Glutamatergic neuron (in vitro differentiated cells): Measurements from ENCODE around the gene NTRK2. TPM values are rescaled to one million over a fixed set of nuclear protein-coding genes. Genes with fewer than 3 reads are reported as not detected.

Source experiments
- DNase-seq: peaks from one replicate; pipeline ENCODE4 v3.0.0; 2022
- H3K27ac Mint-ChIP-seq: one replicate; pipeline ENCODE4 v1.8.0; 2020; ENCODE audit warnings: mild to moderate bottlenecking, mixed read lengths, inconsistent platforms; ENCODE audit not compliant: unreplicated experiment
- H3K27me3 Mint-ChIP-seq: one replicate; pipeline ENCODE4 v1.8.0; 2020; ENCODE audit warnings: mild to moderate bottlenecking, moderate library complexity, mixed read lengths, inconsistent platforms; ENCODE audit not compliant: unreplicated experiment
- H3K36me3 Mint-ChIP-seq: one replicate; pipeline ENCODE4 v1.8.0; 2020; ENCODE audit warnings: mild to moderate bottlenecking, mixed read lengths, inconsistent platforms; ENCODE audit not compliant: unreplicated experiment
- H3K4me1 Mint-ChIP-seq: one replicate; pipeline ENCODE4 v1.8.0; 2020; ENCODE audit warnings: mild to moderate bottlenecking, low read depth, mixed read lengths, inconsistent platforms; ENCODE audit not compliant: unreplicated experiment
- H3K4me3 Mint-ChIP-seq: one replicate; pipeline ENCODE4 v1.8.0; 2020; ENCODE audit warnings: mild to moderate bottlenecking, mixed read lengths, inconsistent platforms; ENCODE audit not compliant: unreplicated experiment
- H3K9me3 Mint-ChIP-seq: one replicate; pipeline ENCODE4 v1.8.0; 2020; ENCODE audit warnings: mild to moderate bottlenecking, moderate library complexity, mixed read lengths, inconsistent platforms; ENCODE audit not compliant: unreplicated experiment
- total RNA-seq: library from RNA; stranded (reverse); fragmentation: NEBNext Ultra II Directional; extraction: Animal tissue kit (Norgen Biotek cat#: 25700); gene quantifications from one replicate; pipeline ENCODE4 v1.2.1, GENCODE V29; 2021; ENCODE audit not compliant: unreplicated experiment
- TF ChIP-seq, protein P1 (sequence below): fragments of 200-600 bp; sonication (generic); IDR thresholded peaks from one replicate; pipeline ENCODE4 v1.5.0; 2021; ENCODE audit not compliant: partially characterized antibody, unreplicated experiment

Gene NTRK2
- total RNA-seq, 1 donor from 2014 or later = 2.1 TPM

DNA sequence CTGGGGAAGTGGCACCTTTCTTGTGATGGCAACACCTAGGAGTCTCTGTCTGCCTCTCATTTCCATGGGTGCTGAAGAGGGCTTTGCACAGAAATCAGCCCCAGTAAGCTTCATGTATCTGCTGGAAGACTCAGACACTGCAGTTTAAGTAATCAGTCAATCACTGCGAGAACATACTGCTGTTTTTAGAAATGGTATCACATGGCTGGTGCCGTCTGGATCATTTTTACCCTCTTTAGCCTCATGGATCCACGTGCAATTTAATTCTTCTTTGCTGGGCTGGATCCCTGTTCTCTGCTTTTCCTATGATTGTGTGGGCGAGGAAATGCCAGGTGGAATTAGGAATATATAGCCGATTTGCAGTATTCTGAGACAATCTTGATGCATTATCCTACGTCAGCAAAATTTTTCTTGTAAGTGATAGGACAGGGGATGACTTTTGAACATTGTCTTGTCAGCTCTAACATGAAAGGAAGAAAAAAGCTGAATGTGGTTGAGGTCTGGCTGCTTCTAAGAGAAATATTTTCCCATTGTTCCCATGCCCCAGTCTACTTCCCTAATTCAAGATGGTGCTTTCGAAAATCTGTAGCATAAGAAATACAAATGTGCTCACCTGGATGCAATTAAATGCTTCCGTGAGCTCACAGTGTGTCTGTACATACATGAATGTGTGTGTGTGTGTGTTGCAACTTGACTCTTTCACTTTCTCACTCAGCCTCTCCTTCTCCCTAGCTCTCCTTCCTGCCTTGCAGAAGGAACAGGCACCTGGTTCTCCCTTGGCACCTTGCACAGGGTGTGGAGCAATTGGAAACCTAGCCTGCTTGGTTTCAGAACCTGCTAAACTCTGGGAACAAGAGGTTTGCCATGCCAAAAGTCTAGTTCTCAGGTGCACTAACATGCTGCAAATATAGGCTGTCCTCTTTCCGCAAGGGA is 281.6 kb downstream of the NTRK2 start:
- Mint-ChIP-seq H3K4me3 (no peak overlapping the region), H3K9me3 (peaks cover 2% of the 10 kb centered on the region), H3K36me3 (no peaks in the 10 kb centered on the region), H3K4me1 (peaks cover 4% of the 10 kb centered on the region), H3K27ac (no peak overlapping the region), H3K27me3 (peaks cover 1% of the 10 kb centered on the region)
- DNase-seq = no peak
- TF ChIP-seq, protein P1, sequence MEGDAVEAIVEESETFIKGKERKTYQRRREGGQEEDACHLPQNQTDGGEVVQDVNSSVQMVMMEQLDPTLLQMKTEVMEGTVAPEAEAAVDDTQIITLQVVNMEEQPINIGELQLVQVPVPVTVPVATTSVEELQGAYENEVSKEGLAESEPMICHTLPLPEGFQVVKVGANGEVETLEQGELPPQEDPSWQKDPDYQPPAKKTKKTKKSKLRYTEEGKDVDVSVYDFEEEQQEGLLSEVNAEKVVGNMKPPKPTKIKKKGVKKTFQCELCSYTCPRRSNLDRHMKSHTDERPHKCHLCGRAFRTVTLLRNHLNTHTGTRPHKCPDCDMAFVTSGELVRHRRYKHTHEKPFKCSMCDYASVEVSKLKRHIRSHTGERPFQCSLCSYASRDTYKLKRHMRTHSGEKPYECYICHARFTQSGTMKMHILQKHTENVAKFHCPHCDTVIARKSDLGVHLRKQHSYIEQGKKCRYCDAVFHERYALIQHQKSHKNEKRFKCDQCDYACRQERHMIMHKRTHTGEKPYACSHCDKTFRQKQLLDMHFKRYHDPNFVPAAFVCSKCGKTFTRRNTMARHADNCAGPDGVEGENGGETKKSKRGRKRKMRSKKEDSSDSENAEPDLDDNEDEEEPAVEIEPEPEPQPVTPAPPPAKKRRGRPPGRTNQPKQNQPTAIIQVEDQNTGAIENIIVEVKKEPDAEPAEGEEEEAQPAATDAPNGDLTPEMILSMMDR = no peak

DNA sequence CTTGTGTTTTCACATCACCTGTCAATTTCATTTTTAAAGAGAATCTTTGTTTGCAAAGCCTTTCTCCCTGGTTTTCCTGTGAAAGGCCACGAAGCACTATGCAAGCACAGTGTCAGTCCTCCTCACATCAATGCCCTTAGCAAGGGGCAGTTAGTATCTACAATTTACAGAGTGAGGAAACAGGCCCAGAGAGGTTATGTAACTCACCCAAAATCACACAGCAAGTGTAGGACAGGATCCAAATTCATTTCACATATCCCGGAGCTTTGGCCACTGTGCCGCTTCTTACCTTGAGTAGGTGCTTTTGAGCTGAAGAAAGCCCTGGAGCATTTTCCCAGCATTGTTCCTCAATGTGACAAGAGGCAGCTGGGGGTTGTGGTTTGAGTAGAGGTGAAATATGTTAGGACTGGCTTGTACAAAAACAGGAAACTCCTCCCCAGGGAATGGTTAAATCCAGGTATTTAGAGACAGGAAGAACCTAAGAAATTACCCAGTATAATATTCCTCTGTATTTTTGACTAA is 283.8 kb downstream of the NTRK2 start:
- TF ChIP-seq, protein P1 = no peak
- no peak overlapping the region for H3K27ac Mint-ChIP-seq
- H3K27me3 Mint-ChIP-seq = peaks cover 1% of the 10 kb centered on the region
- DNase-seq = no peak
- peaks cover 2% of the 10 kb centered on the region for H3K9me3 Mint-ChIP-seq
- no peak overlapping the region for H3K4me3 Mint-ChIP-seq
- H3K4me1 Mint-ChIP-seq = peaks cover 2% of the 10 kb centered on the region
- peaks cover 5% of the 10 kb centered on the region for H3K36me3 Mint-ChIP-seq

DNA sequence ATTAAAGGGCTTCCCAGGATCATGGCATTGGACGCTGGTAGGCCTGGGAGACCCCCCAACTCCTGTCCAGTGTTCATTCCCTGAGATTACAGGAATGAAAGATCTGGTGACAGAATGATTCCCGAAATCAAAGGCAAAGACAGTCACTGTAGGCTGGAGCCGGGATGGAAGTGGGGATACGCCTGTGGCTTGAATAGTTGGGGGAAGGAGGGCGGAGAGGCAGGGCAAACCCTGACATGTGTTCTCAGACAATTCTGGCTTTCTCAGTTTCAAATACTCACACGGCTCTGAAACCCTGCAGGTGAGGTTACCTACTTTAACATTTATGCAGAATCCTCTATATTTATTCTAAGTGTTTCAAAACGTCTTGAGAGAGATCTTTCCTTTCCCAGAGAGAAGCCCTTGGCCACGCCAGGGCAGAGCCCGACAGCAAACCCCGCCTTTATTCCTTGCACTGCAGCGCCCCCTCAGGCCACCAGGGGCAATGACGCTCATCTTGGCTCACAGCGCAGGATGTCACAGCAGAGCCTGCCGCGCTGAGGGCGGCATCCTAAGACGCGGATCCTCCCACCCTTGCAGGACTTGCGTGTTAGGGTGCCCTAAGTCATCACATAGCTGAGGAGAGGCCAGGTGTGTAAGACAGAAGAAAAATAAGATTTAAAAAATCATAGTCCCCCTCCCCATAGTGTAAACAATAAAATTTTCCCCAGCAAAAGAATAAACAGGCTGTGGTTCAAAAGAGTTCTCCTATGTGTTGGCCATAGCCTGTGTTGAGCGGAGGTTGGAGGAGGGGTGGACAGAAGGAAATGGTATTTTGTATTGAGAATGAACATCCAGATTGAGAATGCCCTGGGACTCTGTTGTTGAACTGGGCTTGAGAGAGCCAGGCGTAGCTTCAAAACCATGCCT is 284.5 kb downstream of the NTRK2 start:
- Mint-ChIP-seq H3K27me3 (peaks cover 1% of the 10 kb centered on the region), H3K27ac (no peak overlapping the region), H3K36me3 (peaks cover 5% of the 10 kb centered on the region), H3K4me3 (peak overlapping the region; percentile 11), H3K9me3 (peaks cover 2% of the 10 kb centered on the region), H3K4me1 (peaks cover 2% of the 10 kb centered on the region)
- DNase-seq = peak; percentile 90
- TF ChIP-seq, protein P1 = peak; percentile 98

DNA sequence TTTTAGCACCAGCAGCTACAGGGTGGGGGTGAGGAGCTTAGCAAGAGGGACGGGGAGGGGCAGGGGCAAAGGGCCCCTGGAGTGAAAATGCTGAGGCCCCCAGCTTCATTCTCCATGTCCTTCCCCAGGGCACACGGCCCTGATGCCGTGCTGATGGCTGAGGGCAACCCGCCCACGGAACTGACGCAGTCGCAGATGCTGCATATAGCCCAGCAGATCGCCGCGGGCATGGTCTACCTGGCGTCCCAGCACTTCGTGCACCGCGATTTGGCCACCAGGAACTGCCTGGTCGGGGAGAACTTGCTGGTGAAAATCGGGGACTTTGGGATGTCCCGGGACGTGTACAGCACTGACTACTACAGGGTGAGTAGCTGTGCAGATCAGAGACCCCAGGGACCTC is 285.6 kb downstream of the NTRK2 start:
- Mint-ChIP-seq H3K9me3 (peaks cover 2% of the 10 kb centered on the region), H3K27ac (no peak overlapping the region)

More for the DNA sequence above, 285.6 kb downstream of the NTRK2 start:
- H3K27me3 Mint-ChIP-seq = peaks cover 1% of the 10 kb centered on the region
- TF ChIP-seq, protein P1 = no peak
- peaks cover 5% of the 10 kb centered on the region for H3K36me3 Mint-ChIP-seq
- peaks cover 2% of the 10 kb centered on the region for H3K4me1 Mint-ChIP-seq
- no peak for DNase-seq
- no peak overlapping the region for H3K4me3 Mint-ChIP-seq
